Measurements from ENCODE around the gene FCGBP.
A peak's percentile ranks its signal among the peaks of the same experiment; 100 is the strongest.
"Not testable (repeated sequence)": the region's sequence is repeated elsewhere in the genome, so short reads cannot be mapped to it uniquely, and the experiment has no call there.

The FCGBP gene

GRCh38 chr19:39934584-39935363 lies at the start of gene FCGBP:
TSS of gene FCGBP (minus strand) at chr19:39934634.
- no peak for DNase-seq

GRCh38 chr19:39983695-39984300 lies 49.4 kb upstream of the FCGBP start:
- DNase-seq = no peak

DNA sequence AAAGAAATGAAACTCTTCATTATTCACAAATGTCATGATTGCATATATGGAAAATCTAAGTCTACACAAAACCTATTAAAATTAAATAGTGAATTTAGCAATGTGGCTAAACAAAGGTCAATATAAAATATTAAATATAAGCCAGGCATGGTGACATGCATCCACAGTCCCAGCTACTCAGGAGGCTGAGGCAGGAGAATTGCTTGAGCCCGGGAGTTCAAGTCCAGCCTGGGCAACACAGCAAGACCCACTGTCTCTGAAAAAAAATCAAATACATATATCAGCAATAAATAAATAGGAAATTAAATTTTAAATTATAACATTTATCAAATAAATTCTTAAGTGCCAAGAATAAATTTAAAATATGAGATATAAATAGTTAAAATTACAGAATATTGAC lies 48.4 kb upstream of the FCGBP start:
- DNase-seq = no peak

- no peak for DNase-seq
Measured at GRCh38 chr19:39974377-39975155, 40.1 kb upstream of the FCGBP start.

- no peak for DNase-seq
Measured at GRCh38 chr19:39971380-39972035, 37.1 kb upstream of the FCGBP start.

GRCh38 chr19:39970675-39971379 lies 36.4 kb upstream of the FCGBP start, which contains the start of gene PSMC4:
TSS of gene PSMC4 (plus strand) at chr19:39971165. CDS start at chr19:39971203, 38 bp downstream.
- peak; percentile 97 for DNase-seq

- DNase-seq = peak; percentile 38
Measured at GRCh38 chr19:39970425-39970674, 35.9 kb upstream of the FCGBP start.

GRCh38 chr19:39969681-39970424 lies 35.4 kb upstream of the FCGBP start:
- no peak for DNase-seq

DNA sequence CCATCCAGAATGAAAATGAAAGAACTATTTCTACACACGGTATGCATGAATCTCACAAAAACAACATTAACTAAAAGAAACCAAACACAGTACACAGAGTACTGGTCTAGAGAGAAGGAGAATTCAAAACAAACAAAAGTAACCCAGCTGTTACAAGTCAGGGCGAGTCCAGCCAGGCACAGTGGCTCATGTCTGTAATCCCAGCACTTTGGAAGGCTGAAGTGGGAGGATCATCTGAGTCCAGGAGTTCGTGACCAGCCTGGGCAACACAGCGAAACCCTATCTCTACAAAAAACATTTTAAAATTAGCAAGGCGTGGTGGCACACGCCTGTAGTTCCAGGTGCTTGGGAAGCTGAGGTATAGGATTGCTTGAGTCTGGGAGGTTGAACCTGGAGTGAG lies 34.8 kb upstream of the FCGBP start:
- no peak for DNase-seq

GRCh38 chr19:39968789-39969188 lies 34.4 kb upstream of the FCGBP start:
- no peak for DNase-seq

DNA sequence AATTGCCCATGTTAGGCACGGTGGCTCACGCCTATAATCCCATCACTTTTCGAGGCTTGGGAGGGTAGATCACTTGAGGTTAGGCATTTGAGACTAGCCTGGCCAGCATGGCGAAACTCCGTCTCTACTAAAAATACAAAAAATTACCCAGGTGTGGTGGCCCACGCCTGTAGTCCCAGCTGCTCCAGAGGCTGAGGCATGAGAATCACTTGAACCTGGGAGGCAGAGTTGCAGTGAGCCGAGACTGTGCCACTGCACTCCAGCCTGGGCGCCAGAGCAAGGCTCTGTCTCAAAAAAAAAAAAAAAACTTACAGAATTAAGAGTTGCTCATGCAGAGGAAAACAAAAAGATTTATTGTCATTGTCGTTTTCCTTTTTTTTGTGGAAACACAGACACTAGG lies 33.1 kb upstream of the FCGBP start:
- no peak for DNase-seq

DNA sequence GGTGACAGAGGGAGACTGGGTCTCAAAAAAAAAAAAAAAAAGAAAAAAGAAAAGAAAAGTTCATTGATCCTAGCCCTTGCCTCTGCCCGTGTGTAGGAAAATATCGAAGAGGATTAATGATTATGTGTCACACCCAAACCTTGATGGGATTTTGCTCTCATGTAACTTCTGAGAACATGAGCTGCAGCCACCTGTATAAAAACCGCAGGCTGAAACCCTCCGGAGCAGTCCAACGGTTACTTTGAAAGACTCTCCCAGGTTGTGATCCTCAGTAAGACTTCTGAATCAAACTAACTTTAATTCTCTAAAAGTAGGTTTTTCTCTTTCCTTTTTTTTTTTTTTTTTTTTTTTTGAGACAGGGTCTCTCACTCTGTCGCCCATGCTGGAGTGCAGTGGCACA lies 32.2 kb upstream of the FCGBP start:
- no peak for DNase-seq

- no peak for DNase-seq
Measured at GRCh38 chr19:39963898-39964297, 29.5 kb upstream of the FCGBP start.

- DNase-seq = not testable (repeated sequence)
Measured at GRCh38 chr19:39959407-39959806, 25.0 kb upstream of the FCGBP start.

- not testable (repeated sequence) for DNase-seq
Measured at GRCh38 chr19:39958942-39959341, 24.5 kb upstream of the FCGBP start.

DNA sequence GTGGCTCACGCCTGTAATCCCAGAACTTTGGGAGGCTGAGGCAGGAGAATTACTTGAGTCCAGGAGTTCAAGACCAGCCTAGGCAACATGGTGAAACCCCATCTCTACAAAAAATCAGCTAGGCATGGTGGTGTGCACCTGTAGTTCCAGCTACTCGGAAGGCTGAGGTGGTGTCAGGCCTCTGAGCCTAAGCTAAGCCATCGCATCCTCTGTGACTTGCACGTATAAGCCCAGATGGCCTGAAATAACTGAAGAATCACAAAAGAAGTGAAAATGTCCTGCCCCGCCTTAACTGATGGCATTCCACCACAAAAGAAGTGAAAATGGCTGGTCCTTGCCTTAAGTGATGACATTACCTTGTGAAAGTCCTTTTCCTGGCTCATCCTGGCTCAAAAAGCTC lies 23.5 kb upstream of the FCGBP start:
- DNase-seq = not testable (repeated sequence)

- no peak for DNase-seq
Measured at GRCh38 chr19:39953915-39954314, 19.5 kb upstream of the FCGBP start.

DNA sequence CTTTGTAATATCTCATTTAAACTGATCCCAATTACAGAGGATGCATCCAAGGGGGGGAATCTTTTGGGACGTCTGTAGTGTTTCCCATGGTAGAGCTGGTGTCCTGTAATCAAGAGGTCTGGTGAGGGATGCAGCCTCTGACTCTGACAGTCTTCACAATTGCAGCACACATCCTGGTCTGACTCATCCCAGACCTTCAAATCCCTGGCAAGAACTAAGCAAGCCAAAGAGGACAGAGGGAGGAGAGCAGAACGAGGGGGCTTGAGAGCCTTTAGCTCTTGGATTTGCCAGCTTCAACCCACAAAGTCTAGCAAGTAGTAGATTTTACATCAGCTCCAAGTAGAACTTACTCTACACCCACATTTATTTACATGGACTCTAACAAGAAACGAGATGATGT lies 17.3 kb upstream of the FCGBP start:
- DNase-seq = no peak

- no peak for DNase-seq
Measured at GRCh38 chr19:39951065-39951650, 16.7 kb upstream of the FCGBP start.

DNA sequence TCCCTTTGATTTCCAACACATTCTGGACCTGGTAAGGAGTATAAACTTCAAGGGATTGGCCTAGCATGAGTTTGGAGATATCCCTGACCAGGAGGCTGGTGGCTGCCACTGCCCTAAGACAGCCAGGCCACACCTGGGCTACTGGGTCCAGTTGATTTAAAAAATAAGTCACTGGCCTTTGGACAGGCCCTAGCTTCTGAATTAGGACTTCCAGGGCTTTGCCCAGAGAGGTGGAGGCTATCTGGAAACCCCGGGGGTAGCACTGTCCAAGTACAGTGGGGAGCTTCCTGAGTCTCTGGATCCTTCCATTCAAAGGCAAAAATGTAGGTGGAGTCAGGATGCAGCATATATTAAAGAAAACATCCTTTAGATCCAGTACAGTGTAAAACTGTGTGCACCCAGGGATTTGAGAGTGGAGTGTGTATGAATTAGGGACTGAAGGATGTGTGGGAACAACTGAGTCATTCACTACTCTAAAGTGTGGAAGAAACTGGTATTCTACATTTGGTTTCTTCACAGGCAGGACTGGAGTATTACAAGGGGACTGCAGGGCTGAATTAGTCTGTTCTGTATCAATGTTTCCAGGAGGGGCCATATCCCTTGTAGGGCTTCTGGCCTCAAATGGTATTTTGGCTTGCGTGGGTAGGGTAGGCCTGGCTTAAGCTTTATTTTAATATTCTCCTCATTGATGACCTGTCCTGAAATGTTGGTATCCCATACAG lies 14.8 kb upstream of the FCGBP start:
- DNase-seq = no peak

DNA sequence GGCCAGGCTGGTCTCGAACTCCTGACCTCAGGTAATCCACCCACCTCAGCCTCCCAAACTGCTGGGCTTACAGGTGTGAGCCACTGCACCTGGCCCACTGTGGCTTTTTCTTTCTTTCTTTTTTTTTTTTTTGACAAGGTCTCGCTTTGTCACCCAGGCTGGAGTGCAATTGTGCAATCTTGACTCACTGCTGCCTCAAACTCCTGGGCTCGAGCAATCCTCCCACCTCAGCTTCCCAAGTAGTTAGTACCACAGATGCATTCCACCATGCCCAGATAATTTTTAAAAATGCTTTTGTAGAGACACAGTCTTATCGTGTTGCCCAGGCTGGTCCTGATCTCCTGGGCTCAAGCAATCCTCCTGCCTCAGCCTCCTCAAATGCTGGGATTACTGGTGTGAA lies 12.1 kb upstream of the FCGBP start:
- no peak for DNase-seq
